GM06990 (cell line): Measurements from ENCODE around the gene TRMT112.

Experiments used
- DNase-seq: peaks from one replicate; pipeline ENCODE4 v3.0.0-alpha.2; 2011; ENCODE audit not compliant: insufficient read length; ENCODE audit errors: extremely low read depth
- H3K27me3 ChIP-seq: replicated peaks from 2 replicates; pipeline ENCODE4 v1.6.0; 2011; ENCODE audit warnings: low read length; ENCODE audit not compliant: control insufficient read depth, insufficient read depth
- H3K36me3 ChIP-seq: 2 replicates; pipeline ENCODE4 v1.5.1; 2011; ENCODE audit warnings: low read length; ENCODE audit not compliant: control insufficient read depth, insufficient read depth
- H3K4me3 ChIP-seq: replicated peaks from 2 replicates; pipeline ENCODE4 v1.5.1; 2011; ENCODE audit warnings: low read depth, mild to moderate bottlenecking, control low read depth, low read length
- TF ChIP-seq, protein P1 (sequence below): IDR thresholded peaks from 2 replicates; pipeline ENCODE4 v1.5.1; 2011; ENCODE audit warnings: low read length, control low read depth, mild to moderate bottlenecking, inconsistent platforms; ENCODE audit not compliant: insufficient read depth, poor library complexity, severe bottlenecking

TRMT112 gene

DNA sequence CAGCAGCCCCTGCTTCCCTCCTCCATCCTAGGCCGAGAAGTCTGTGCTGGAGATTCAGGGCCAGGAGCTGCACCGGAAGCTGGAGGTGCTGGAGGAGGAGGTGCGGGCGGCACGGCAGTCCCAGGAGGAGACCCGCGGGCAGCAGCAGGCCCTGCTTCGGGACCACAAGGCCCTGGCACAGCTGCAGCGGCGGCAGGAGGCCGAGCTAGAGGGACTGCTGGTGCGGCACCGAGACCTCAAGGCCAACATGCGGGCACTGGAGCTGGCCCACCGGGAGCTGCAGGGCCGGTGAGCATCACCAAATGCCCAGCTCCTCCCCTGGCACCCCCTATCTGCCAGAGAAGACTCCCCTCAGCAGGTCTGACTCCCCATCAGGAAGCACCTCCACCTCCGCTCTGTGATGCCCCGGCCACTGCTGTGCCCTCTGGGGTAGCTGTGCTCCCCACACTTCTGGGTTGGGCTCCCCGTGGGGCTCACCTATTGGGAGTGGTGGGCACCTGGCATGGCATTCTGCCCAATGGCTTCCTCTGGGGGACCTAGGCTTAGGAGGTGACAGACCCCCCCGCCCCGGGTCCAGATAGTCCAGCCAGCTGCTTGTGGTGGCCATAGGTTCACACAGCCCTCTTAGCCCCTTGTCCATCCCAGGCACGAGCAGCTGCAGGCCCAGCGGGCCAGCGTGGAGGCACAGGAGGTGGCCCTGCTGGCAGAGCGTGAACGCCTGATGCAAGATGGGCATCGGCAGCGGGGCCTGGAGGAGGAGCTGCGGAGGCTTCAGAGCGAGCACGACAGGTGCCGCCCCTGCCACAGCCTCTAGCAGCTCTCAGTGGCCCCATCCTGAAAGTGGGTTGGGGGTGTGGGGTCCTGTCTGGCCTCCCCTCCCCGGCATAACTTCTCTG, 35.0 kb upstream of the TRMT112 start:
- H3K27me3 ChIP-seq = no peaks in the 10 kb centered on the region
- TF ChIP-seq, protein P1, sequence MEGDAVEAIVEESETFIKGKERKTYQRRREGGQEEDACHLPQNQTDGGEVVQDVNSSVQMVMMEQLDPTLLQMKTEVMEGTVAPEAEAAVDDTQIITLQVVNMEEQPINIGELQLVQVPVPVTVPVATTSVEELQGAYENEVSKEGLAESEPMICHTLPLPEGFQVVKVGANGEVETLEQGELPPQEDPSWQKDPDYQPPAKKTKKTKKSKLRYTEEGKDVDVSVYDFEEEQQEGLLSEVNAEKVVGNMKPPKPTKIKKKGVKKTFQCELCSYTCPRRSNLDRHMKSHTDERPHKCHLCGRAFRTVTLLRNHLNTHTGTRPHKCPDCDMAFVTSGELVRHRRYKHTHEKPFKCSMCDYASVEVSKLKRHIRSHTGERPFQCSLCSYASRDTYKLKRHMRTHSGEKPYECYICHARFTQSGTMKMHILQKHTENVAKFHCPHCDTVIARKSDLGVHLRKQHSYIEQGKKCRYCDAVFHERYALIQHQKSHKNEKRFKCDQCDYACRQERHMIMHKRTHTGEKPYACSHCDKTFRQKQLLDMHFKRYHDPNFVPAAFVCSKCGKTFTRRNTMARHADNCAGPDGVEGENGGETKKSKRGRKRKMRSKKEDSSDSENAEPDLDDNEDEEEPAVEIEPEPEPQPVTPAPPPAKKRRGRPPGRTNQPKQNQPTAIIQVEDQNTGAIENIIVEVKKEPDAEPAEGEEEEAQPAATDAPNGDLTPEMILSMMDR = no peak
- H3K36me3 ChIP-seq = peaks cover 27% of the 10 kb centered on the region
- no peak for DNase-seq
- no peak overlapping the region for H3K4me3 ChIP-seq

DNA sequence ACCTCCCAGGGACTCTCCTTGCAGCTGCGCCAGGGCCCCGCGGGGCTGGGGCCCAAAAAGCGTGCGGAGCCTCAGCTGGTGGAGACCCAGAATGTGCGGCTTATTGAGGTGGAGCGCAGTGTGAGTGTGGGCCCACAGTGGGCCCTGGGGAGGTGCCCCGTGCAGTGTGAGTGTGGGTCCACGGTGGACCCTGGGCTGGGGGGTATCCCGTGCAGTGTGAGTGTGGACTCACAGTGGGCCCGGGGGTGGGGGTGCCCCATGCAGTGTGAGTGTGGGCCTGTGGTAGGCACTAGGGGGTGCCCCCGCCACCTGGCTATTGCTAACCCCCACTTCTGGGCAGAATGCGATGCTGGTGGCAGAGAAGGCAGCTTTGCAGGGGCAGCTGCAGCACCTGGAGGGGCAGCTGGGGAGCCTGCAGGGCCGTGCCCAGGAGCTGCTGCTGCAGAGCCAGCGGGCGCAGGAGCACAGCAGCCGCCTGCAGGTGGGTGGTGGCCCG, 33.8 kb upstream of the TRMT112 start:
- H3K36me3 ChIP-seq = peaks cover 31% of the 10 kb centered on the region
- TF ChIP-seq, protein P1 = no peak
- H3K27me3 ChIP-seq = no peaks in the 10 kb centered on the region
- H3K4me3 ChIP-seq = no peak overlapping the region
- no peak for DNase-seq

DNA sequence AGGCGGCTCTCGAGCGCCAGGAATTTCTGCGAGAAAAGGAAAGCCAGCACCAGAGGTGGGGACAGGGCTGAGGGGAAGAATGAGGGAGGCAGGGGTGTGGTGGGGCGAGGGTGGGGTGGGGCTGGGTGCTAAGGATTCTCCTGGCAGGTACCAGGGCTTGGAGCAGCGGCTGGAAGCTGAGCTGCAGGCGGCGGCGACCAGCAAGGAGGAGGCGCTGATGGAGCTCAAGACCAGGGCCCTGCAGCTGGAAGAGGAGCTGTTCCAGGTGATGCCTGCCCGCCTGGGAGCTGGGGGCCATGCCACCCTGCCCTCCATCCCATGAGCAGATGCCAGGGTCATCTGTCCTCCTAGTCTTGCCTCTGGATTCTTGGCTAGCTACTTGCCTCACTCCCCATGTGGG, 32.0 kb upstream of the TRMT112 start:
- Histone ChIP-seq H3K36me3 (peaks cover 42% of the 10 kb centered on the region), H3K4me3 (no peak overlapping the region), H3K27me3 (no peaks in the 10 kb centered on the region)
- DNase-seq = no peak
- TF ChIP-seq, protein P1 = no peak

DNA sequence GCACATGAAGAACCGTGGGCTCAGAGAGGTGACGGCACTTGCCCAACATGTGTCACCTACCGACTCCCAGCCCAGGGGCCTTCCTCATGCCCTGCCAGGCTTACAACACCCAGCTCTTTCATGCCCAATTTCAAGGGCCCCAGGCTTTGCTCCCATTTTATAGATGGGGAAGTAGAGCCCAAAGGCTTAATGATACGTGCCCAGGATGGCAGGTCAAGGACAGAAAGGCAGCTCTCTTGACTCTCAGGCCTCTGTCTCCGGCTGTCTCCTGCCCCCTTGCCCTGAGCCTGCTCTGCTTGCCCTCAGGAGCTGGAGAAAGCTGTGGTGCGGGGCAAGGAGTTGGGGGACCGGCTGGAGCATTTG, 31.6 kb upstream of the TRMT112 start:
- Histone ChIP-seq H3K4me3 (no peak overlapping the region), H3K36me3 (peaks cover 42% of the 10 kb centered on the region), H3K27me3 (no peaks in the 10 kb centered on the region)
- TF ChIP-seq, protein P1 = no peak
- DNase-seq = no peak

DNA sequence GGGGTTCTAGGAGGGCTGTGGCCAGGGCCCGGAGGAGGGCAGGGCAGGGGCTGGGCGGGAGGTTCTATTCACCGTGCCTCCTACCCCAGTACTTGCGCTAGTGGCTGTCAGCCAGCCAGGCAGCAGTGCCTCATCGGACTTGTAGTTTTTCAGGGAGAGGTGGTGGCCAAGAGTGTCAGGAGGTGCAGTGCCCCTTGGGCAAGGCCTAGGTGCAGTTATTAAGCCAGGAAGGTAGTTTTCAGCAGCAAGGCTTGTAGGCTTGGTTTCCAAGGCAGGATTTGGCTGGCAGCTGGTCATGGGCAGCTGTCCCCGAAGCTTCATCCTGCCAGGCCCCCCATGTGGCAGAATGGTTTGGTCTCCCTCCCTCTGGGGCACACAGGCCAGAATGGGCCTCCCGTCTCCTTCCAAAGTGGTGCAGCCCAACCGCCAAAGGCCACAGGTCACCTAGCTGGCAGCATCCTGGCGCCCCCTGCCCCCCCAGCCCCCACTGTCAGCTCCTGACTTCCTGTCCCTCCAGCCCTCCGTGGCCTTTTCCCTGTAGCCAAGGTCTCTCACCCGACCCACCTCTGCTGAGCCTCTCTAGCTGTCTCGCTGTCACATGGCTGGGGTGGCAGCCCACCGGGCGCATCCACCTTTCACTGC, 31.1 kb upstream of the TRMT112 start:
- DNase-seq = no peak

More for the DNA sequence above, 31.1 kb upstream of the TRMT112 start:
- no peaks in the 10 kb centered on the region for H3K27me3 ChIP-seq
- peaks cover 43% of the 10 kb centered on the region for H3K36me3 ChIP-seq
- H3K4me3 ChIP-seq = no peak overlapping the region
- TF ChIP-seq, protein P1 = no peak
